NB4 (cell line): Measurements from ENCODE around the gene SLC43A2.

Experiments
- MYC ChIP-seq: IDR thresholded peaks from 2 replicates; pipeline ENCODE4 v1.6.1; 2011; ENCODE audit warnings: low read depth, low read length
- POLR2A ChIP-seq: IDR thresholded peaks from 2 replicates; pipeline ENCODE4 v1.6.1; 2011; ENCODE audit warnings: mild to moderate bottlenecking; ENCODE audit not compliant: insufficient read length; ENCODE audit errors: extremely low read depth
- TF ChIP-seq, protein P1 (sequence below): IDR thresholded peaks from one replicate; pipeline ENCODE4 v1.5.1; 2012; ENCODE audit warnings: low read depth, low read length
- TF ChIP-seq, protein P2 (sequence below): IDR thresholded peaks from 2 replicates; pipeline ENCODE4 v1.6.1; 2011; ENCODE audit warnings: low read depth, low read length

DNA sequence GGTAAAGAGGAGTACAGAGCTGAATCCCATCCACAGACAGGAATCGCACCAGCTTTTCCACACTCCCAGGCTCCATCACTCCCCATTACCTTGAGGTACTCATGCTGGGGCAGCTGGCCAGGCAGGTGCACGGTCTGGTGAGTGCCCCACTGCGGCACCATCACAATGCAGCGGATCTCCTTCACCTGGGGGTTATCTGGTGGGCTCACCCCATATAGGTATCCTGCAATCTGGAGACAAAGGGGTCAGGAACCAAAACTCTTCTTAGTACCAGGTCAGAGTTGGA is 22.9 kb upstream of the SLC43A2 start:
- TF ChIP-seq, protein P1, sequence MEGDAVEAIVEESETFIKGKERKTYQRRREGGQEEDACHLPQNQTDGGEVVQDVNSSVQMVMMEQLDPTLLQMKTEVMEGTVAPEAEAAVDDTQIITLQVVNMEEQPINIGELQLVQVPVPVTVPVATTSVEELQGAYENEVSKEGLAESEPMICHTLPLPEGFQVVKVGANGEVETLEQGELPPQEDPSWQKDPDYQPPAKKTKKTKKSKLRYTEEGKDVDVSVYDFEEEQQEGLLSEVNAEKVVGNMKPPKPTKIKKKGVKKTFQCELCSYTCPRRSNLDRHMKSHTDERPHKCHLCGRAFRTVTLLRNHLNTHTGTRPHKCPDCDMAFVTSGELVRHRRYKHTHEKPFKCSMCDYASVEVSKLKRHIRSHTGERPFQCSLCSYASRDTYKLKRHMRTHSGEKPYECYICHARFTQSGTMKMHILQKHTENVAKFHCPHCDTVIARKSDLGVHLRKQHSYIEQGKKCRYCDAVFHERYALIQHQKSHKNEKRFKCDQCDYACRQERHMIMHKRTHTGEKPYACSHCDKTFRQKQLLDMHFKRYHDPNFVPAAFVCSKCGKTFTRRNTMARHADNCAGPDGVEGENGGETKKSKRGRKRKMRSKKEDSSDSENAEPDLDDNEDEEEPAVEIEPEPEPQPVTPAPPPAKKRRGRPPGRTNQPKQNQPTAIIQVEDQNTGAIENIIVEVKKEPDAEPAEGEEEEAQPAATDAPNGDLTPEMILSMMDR, result no peak
- TF ChIP-seq, protein P2, sequence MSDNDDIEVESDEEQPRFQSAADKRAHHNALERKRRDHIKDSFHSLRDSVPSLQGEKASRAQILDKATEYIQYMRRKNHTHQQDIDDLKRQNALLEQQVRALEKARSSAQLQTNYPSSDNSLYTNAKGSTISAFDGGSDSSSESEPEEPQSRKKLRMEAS, result no peak
- TF ChIP-seq POLR2A (no peak), MYC (no peak)
